ENCODE measurements around the gene DMRTC2. TPM values are rescaled to one million over a fixed set of nuclear protein-coding genes. Genes with fewer than 3 reads are reported as not detected.

Gene DMRTC2
- total and polyA plus RNA-seq, 7 experiments from 2014 or later, result 0.12 TPM; not detected in 6

DNA sequence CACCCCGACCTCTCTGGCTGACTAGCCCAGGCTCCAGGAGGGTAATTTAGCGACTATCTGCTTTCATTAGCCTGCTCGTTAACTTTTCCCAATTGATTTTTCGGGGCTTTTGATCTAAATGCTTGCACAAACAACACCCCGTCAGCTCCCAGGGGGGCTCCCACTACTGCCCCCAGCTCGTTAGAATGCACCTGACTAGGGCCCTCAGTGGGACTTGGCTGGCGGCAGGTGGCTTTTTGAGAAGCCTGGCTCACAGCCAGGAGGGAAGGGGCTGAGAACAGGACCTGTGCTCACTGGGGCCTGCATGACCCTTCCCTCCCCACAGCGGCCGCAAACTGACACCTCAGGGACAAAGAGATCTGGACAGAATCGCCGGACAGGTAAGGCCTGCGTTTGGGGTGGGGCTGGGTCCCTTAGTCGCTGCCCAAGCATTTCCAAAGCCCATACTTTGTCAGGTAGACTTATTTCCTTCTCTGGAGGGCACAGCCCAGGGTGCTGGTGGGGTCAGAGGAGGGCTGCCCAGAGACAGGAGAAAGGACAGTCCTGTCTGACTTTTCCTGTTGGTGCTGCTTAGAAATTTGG, 24.6 kb downstream of the DMRTC2 start:
- DNase-seq (no peak), ATAC-seq (no peak)
- Mint-ChIP-seq H3K27ac (peak overlapping the region in 7 of 9 donors; percentile 30 to 99 (median 83)), H3K36me3 (peaks cover 0 to 32% (median 14%) of the 10 kb centered on the region in 5 donors), H3K4me3 (peak overlapping the region in 1 of 10 donors; percentile 33), H3K4me1 (peaks cover 46 to 85% (median 73%) of the 10 kb centered on the region in 7 donors), H3K9me3 (no peaks in the 10 kb centered on the region), H3K27me3 (no peaks in the 10 kb centered on the region)
- Histone ChIP-seq H3K4me3 (ENCODE audit: low read length) (no peak overlapping the region), H3K36me3 (ENCODE audit: control insufficient read depth in 2 of 3, insufficient read depth in 3 of 3, low read length in 3 of 3) (peaks cover 9 to 45% (median 15%) of the 10 kb centered on the region in 3 experiments), H3K27me3 (ENCODE audit: control insufficient read depth in 2 of 2, insufficient read depth in 2 of 2, low read length in 2 of 2) (no peaks in the 10 kb centered on the region), H3K9me3 (ENCODE audit: control insufficient read depth in 2 of 3, low read length in 3 of 3) (no peaks in the 10 kb centered on the region), H3K27ac (ENCODE audit: low read depth, low read length) (peak overlapping the region; percentile 52), H3K4me1 (ENCODE audit: control insufficient read depth in 2 of 2, insufficient read depth in 2 of 2, low read length in 2 of 2) (peaks cover 61 to 69% of the 10 kb centered on the region in 2 donors)
- intact Hi-C loops (cut with micrococcal nuclease), result no loop called here
- ChIA-PET CTCF (interaction anchor here (6.2 to 8.7 kb wide), 2 partner anchors 9 to 18 kb away, joined by 38 to 151 read pairs; partner anchors contain the start of gene RPS19), POLR2A (interaction anchor here (1.3 to 11.3 kb wide), 2 partner anchors 17 to 55 kb away, joined by 4 to 565 read pairs; partner anchors contain the start of gene ARHGEF1)

DNA sequence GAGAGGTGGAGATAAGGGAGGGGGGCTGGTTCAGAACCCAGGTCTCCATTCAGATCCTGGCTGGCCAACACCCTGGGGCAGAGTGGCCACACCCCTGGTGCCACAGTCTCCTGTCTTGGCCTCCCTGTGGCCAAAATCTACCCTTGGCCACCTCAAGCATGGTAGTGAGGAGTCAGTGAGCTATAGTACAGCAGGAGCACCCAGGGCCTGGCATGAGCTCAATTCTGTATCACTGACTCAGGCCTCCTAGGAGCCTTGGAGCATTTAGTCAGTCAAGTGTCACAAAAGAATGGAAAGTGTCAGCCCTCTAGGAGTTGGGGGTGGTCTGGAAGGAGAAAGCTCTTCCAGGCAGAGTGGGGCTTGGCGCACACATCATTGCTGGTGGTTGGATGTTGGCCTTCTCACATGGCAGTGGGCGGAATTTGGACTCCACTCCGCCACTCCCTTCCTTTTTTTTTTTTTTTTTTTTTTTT, 25.6 kb downstream of the DMRTC2 start:
- H3K27me3 Mint-ChIP-seq, result no peaks in the 10 kb centered on the region
- no peaks in the 10 kb centered on the region for H3K9me3 ChIP-seq (ENCODE audit: control insufficient read depth in 2 of 3, low read length in 3 of 3)
- H3K4me1 Mint-ChIP-seq, result peaks cover 43 to 82% (median 73%) of the 10 kb centered on the region in 7 donors
- H3K27ac Mint-ChIP-seq, result peak overlapping the region; percentile 65 to 99 (median 88)
- no peak overlapping the region for H3K4me3 ChIP-seq (ENCODE audit: low read length)
- peak overlapping the region; percentile 52 for H3K27ac ChIP-seq (ENCODE audit: low read depth, low read length)
- H3K4me3 Mint-ChIP-seq, result peak overlapping the region in 8 of 10 donors; percentile 19 to 93 (median 56)
- H3K27me3 ChIP-seq (ENCODE audit: control insufficient read depth in 2 of 2, insufficient read depth in 2 of 2, low read length in 2 of 2), result no peaks in the 10 kb centered on the region
- ATAC-seq (no peak), DNase-seq (no peak)
- peaks cover 0 to 35% (median 10%) of the 10 kb centered on the region in 3 experiments for H3K36me3 ChIP-seq (ENCODE audit: control insufficient read depth in 2 of 3, insufficient read depth in 3 of 3, low read length in 3 of 3)
- peaks cover 62 to 70% of the 10 kb centered on the region in 2 donors for H3K4me1 ChIP-seq (ENCODE audit: control insufficient read depth in 2 of 2, insufficient read depth in 2 of 2, low read length in 2 of 2)
- H3K36me3 Mint-ChIP-seq, result peaks cover 0 to 27% (median 11%) of the 10 kb centered on the region in 5 donors
- intact Hi-C loops (cut with micrococcal nuclease), result loop anchor here in 1 of 2 donors (5.0 kb wide), 1 partner anchor 162 kb away; no protein-coding TSS in a partner anchor
- no peaks in the 10 kb centered on the region for H3K9me3 Mint-ChIP-seq
- CTCF ChIA-PET, result interaction anchor here (1.0 to 8.7 kb wide), 6 partner anchors 8 to 164 kb away, joined by 3 to 151 read pairs (median 22); partner anchors contain the start of genes RABAC1 and RPS19
- POLR2A ChIA-PET, result interaction anchor here (0.6 to 11.3 kb wide), 8 partner anchors 8 to 1808 kb away, joined by 3 to 565 read pairs (median 6); partner anchors contain the start of genes ARHGEF1 and RPS19

DNA sequence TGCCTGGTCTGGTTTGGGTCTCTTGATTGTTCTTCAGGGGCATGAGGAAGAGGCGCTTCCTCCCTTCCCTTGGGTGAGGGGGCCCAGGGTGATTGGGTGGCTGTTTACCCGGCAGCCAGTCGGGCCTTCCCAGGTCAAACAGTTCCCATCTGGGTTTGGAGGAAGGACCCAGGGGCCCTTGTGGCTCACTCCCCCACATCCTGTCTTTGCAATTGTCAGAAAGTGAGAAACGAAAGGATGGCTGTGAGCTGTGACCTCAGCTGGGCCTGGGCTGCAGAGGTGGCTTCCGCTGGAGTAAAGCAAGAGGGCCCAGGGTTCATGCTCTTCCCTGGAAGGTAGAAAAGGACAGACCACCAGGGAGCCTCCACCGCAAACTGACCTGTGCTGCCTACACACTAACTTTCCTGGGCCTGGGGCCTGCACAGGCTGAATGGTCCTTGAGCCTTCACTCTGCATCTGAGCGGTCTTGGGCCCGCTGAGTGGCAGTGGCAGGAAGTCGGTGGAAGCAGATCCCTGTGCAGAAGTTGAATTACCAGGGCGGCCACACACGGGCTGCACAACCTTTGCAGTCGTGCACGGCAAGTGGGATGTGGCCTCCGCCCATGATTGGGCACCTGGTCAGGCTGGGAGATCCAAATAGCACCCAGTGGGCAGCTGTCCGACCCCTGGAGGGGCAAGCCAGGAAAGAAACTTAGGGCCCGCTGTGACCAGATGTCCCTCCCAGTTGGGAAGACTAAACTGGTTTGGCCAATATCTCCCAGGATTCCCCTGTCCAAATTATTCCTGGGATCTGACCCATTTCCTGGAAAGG, 26.9 kb downstream of the DMRTC2 start:
- Mint-ChIP-seq H3K4me3 (peak overlapping the region; percentile 75 to 93 (median 80)), H3K36me3 (peaks cover 0 to 22% (median 11%) of the 10 kb centered on the region in 5 donors), H3K9me3 (no peaks in the 10 kb centered on the region), H3K4me1 (peaks cover 42 to 86% (median 75%) of the 10 kb centered on the region in 7 donors), H3K27ac (peak overlapping the region; percentile 93 to 99 (median 97)), H3K27me3 (no peaks in the 10 kb centered on the region)
- no peaks in the 10 kb centered on the region for H3K9me3 ChIP-seq (ENCODE audit: control insufficient read depth in 2 of 3, low read length in 3 of 3)
- peak; percentile 50 for ATAC-seq
- H3K4me3 ChIP-seq (ENCODE audit: low read length), result no peak overlapping the region
- intact Hi-C loops (cut with micrococcal nuclease), result loop anchor here (1.0 to 5.0 kb wide), 5 partner anchors 11 to 161 kb away; partner anchors contain the start of genes RPS19 (in 2 of the 2) and RABAC1 (in 1 of the 2)
- DNase-seq, result peak; percentile 38 to 77 (median 73)
- H3K36me3 ChIP-seq (ENCODE audit: control insufficient read depth in 2 of 3, insufficient read depth in 3 of 3, low read length in 3 of 3), result peaks cover 0 to 28% (median 10%) of the 10 kb centered on the region in 3 experiments
- H3K27ac ChIP-seq (ENCODE audit: low read depth, low read length), result peak overlapping the region; percentile 74
- ChIA-PET CTCF (interaction anchor here (0.7 to 8.7 kb wide), 11 partner anchors 9 to 87 kb away, joined by 3 to 151 read pairs (median 6); partner anchors contain the start of genes RABAC1 and RPS19), POLR2A (interaction anchor here (0.7 to 11.3 kb wide), 14 partner anchors 9 to 141 kb away, joined by 3 to 565 read pairs (median 12); partner anchors contain the start of genes ARHGEF1, ERFL and RPS19)
- peaks cover 69 to 83% of the 10 kb centered on the region in 2 donors for H3K4me1 ChIP-seq (ENCODE audit: control insufficient read depth in 2 of 2, insufficient read depth in 2 of 2, low read length in 2 of 2)
- H3K27me3 ChIP-seq (ENCODE audit: control insufficient read depth in 2 of 2, insufficient read depth in 2 of 2, low read length in 2 of 2), result no peaks in the 10 kb centered on the region

DNA sequence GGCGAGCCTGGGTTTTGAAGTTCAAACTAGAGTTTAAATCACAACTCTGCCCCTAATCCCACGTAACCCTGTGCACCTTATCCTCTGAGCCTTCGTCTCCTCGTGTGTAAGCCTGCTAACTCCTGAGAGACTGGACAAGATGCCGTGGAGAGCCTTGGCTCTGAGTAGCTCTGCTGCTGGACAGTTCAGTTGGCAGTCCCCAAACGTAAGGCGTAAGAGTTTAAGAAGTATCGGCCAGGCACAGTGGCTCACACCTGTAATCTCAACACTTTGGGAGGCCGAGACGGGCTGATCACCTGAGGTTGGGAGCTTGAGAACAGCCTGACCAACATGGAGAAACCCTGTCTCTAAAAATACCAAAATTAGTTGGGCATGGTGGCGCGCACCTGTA, 27.5 kb downstream of the DMRTC2 start:
- Histone ChIP-seq H3K4me1 (ENCODE audit: control insufficient read depth in 2 of 2, insufficient read depth in 2 of 2, low read length in 2 of 2) (peaks cover 75 to 89% of the 10 kb centered on the region in 2 donors), H3K27ac (ENCODE audit: low read depth, low read length) (peak overlapping the region; percentile 74), H3K36me3 (ENCODE audit: control insufficient read depth in 2 of 3, insufficient read depth in 3 of 3, low read length in 3 of 3) (peaks cover 0 to 28% (median 10%) of the 10 kb centered on the region in 3 experiments), H3K27me3 (ENCODE audit: control insufficient read depth in 2 of 2, insufficient read depth in 2 of 2, low read length in 2 of 2) (no peaks in the 10 kb centered on the region), H3K9me3 (ENCODE audit: control insufficient read depth in 2 of 3, low read length in 3 of 3) (no peaks in the 10 kb centered on the region), H3K4me3 (ENCODE audit: low read length) (no peak overlapping the region)
- H3K9me3 Mint-ChIP-seq, result no peaks in the 10 kb centered on the region
- peaks cover 0 to 22% (median 11%) of the 10 kb centered on the region in 5 donors for H3K36me3 Mint-ChIP-seq
- H3K4me1 Mint-ChIP-seq, result peaks cover 44 to 92% (median 78%) of the 10 kb centered on the region in 7 donors
- H3K27me3 Mint-ChIP-seq, result no peaks in the 10 kb centered on the region
- H3K27ac Mint-ChIP-seq, result peak overlapping the region; percentile 91 to 99 (median 97)
- ATAC-seq (no peak), DNase-seq (no peak)
- intact Hi-C loops (cut with micrococcal nuclease), result loop anchor here (2.0 to 5.0 kb wide), 3 partner anchors 38 to 160 kb away; partner anchors contain the start of gene RABAC1 (in 1 of the 2)
- POLR2A ChIA-PET, result interaction anchor here (0.6 to 11.3 kb wide), 20 partner anchors 8 to 1899 kb away, joined by 3 to 565 read pairs (median 6); partner anchors contain the start of genes ARHGEF1, ERFL, RABAC1 and RPS19
- peak overlapping the region in 8 of 10 donors; percentile 7 to 93 (median 62) for H3K4me3 Mint-ChIP-seq
- CTCF ChIA-PET, result interaction anchor here (1.1 to 8.7 kb wide), 14 partner anchors 9 to 86 kb away, joined by 3 to 151 read pairs (median 8); partner anchors contain the start of gene RPS19

DNA sequence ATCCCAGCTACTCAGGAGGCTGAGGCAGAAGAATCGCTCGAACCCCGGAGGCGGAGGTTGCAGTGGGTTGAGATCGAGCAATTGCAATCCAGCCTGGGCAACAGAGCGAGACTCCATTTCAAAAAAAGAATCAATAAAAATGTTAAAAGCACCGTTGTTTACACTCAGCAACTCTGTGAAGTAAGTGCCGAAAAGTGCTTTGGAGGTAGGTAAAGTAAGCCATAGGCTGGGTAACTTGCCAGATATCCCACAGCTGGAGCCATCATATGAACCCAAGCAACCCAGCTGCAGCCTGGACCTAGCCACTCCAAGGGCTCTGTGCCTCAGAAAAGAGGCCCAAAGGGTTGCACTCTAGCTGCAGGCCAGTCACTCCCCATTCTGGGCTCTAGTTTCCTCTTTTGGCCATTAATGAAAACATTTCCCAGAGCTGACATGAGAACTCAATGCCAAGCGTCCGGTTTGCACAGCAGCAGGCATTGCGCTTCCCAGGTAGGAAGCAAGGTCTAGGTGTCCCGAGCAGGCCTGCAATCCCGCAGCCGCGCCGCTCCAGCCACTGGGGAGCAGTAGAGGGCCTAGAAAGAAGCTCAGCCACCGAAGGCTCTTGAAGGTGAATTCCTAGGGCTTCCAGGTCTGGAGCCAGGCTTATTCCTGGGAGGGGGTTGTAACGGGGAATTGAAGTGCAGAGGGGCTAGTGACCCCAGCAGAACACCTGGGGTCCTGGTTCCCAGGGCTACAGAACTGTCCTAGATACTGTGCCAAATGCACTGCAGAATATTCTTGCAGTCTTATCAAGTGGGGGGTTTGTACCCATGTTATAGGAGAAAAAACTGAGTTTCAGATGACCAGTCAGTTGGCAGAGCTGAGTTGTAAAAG, 28.2 kb downstream of the DMRTC2 start:
- POLR2A ChIA-PET, result interaction anchor here (0.6 to 11.3 kb wide), 26 partner anchors 8 to 1900 kb away, joined by 3 to 565 read pairs (median 5); partner anchors contain the start of genes ARHGEF1, ERFL, RABAC1 and RPS19
- H3K36me3 Mint-ChIP-seq, result peaks cover 0 to 20% (median 8%) of the 10 kb centered on the region in 5 donors

More for the DNA sequence above, 28.2 kb downstream of the DMRTC2 start:
- Histone ChIP-seq H3K4me1 (ENCODE audit: control insufficient read depth in 2 of 2, insufficient read depth in 2 of 2, low read length in 2 of 2) (peaks cover 82 to 91% of the 10 kb centered on the region in 2 donors), H3K27ac (ENCODE audit: low read depth, low read length) (peak overlapping the region; percentile 74), H3K4me3 (ENCODE audit: low read length) (no peak overlapping the region), H3K27me3 (ENCODE audit: control insufficient read depth in 2 of 2, insufficient read depth in 2 of 2, low read length in 2 of 2) (no peaks in the 10 kb centered on the region), H3K36me3 (ENCODE audit: control insufficient read depth in 2 of 3, insufficient read depth in 3 of 3, low read length in 3 of 3) (peaks cover 0 to 26% (median 10%) of the 10 kb centered on the region in 3 experiments), H3K9me3 (ENCODE audit: control insufficient read depth in 2 of 3, low read length in 3 of 3) (no peaks in the 10 kb centered on the region)
- H3K27me3 Mint-ChIP-seq, result no peaks in the 10 kb centered on the region
- no peaks in the 10 kb centered on the region for H3K9me3 Mint-ChIP-seq
- DNase-seq (peak; percentile 58 to 72 (median 65)), ATAC-seq (peak; percentile 20)
- peak overlapping the region; percentile 91 to 99 (median 99) for H3K27ac Mint-ChIP-seq
- peaks cover 45 to 93% (median 79%) of the 10 kb centered on the region in 7 donors for H3K4me1 Mint-ChIP-seq
- CTCF ChIA-PET, result interaction anchor here (0.5 to 8.7 kb wide), 19 partner anchors 8 to 507 kb away, joined by 3 to 151 read pairs (median 6); partner anchors contain the start of gene RPS19
- intact Hi-C loops (cut with micrococcal nuclease), result loop anchor here (1.0 to 5.0 kb wide), 5 partner anchors 38 to 159 kb away; partner anchors contain the start of gene RABAC1 (in 1 of the 2)
- peak overlapping the region; percentile 1 to 93 (median 67) for H3K4me3 Mint-ChIP-seq
